Measurements from ENCODE around the gene GPLD1. TPM values are rescaled to one million over a fixed set of nuclear protein-coding genes. Genes with fewer than 3 reads are reported as not detected.

The GPLD1 gene
- total and polyA plus RNA-seq, 2 donors (not counting 1 experiment from before 2014, with no cell fraction given): under 0.01 to 0.07 TPM

DNA sequence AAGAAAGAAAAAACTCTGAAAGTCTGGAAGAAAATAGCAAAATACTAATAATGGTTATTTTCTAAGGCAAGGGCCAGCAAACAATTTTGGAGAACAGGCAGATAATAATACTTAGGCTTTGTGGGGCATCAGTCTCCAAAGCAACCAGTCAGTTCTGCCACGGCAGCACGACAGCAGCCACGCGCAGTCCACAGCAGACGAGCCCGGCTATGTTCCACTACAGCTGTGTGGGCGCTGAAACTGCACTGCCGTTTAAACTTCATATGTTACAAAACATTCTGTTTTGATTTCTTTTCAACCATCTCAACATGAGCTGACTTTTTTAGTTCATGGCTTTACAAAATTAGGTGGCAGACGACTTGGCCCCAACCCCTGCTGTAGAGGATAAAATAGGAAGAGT, 56.8 kb downstream of the GPLD1 start:
- no peaks in the 10 kb centered on the region for H3K9me3 ChIP-seq (ENCODE audit: control insufficient read depth, insufficient read depth, low read depth, low read length)
- no peaks in the 10 kb centered on the region for H3K36me3 ChIP-seq (ENCODE audit: control insufficient read depth, insufficient read depth, low read length)
- H3K4me1 ChIP-seq (ENCODE audit: control insufficient read depth, extremely low read depth, insufficient read depth, low read length): no peaks in the 10 kb centered on the region
- H3K4me3 ChIP-seq (replicated peaks in 1 of 4; ENCODE audit: control extremely low read depth in 1 of 4, insufficient read depth in 1 of 4, low read depth in 3 of 4, low read length in 4 of 4): no peak overlapping the region
- no peak for TF ChIP-seq EZH2 (IDR thresholded peaks at IDR 0.05; ENCODE audit: low read length, missing control alignments)
- TF ChIP-seq, protein P1, sequence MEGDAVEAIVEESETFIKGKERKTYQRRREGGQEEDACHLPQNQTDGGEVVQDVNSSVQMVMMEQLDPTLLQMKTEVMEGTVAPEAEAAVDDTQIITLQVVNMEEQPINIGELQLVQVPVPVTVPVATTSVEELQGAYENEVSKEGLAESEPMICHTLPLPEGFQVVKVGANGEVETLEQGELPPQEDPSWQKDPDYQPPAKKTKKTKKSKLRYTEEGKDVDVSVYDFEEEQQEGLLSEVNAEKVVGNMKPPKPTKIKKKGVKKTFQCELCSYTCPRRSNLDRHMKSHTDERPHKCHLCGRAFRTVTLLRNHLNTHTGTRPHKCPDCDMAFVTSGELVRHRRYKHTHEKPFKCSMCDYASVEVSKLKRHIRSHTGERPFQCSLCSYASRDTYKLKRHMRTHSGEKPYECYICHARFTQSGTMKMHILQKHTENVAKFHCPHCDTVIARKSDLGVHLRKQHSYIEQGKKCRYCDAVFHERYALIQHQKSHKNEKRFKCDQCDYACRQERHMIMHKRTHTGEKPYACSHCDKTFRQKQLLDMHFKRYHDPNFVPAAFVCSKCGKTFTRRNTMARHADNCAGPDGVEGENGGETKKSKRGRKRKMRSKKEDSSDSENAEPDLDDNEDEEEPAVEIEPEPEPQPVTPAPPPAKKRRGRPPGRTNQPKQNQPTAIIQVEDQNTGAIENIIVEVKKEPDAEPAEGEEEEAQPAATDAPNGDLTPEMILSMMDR (conservative IDR thresholded peaks at IDR 0.05 in 1 of 2, IDR thresholded peaks at IDR 0.05 in 1 of 2; ENCODE audit: low read depth in 1 of 2, low read length in 2 of 2): no peak
- DNase-seq (ENCODE audit: low read depth in 2 of 2): no peak
- H3K9ac ChIP-seq (ENCODE audit: insufficient read depth, low read length): no peak overlapping the region
- H3K79me2 ChIP-seq (ENCODE audit: control insufficient read depth, insufficient read depth, low read length): no peaks in the 10 kb centered on the region
- H3K4me2 ChIP-seq (ENCODE audit: extremely low read depth, insufficient read depth, low read length): no peak overlapping the region
- H3K27ac ChIP-seq (ENCODE audit: insufficient read depth, low read length): no peak overlapping the region
- no peak overlapping the region for H2AFZ ChIP-seq (ENCODE audit: low read length)
- no peaks in the 10 kb centered on the region for H4K20me1 ChIP-seq (ENCODE audit: control insufficient read depth, extremely low read depth, insufficient read depth, low read length)
- H3K27me3 ChIP-seq (ENCODE audit: control insufficient read depth, insufficient read depth, low read length): no peaks in the 10 kb centered on the region

DNA sequence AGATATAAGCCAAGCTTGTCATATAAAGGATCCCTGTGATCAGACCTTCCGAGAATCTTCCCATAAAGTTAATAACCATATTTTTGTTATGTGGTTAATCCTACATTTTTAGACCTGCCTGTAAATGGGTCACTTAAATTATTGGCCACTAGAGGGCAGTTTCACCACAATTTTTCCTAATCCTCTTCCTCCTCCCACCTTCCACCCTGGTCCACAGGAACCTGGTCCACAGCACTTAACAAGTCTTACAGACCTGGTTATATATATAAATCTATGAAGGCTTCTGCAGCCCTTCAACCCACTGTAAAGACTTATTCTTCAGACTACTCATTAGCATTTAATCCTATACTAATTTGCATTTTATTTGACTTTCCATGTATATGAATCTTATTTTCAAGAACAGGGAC, 58.3 kb downstream of the GPLD1 start:
- Histone ChIP-seq H3K27ac (ENCODE audit: insufficient read depth, low read length) (no peak overlapping the region), H3K9ac (ENCODE audit: insufficient read depth, low read length) (no peak overlapping the region), H3K9me3 (ENCODE audit: control insufficient read depth, insufficient read depth, low read depth, low read length) (no peaks in the 10 kb centered on the region), H3K27me3 (ENCODE audit: control insufficient read depth, insufficient read depth, low read length) (no peaks in the 10 kb centered on the region), H2AFZ (ENCODE audit: low read length) (no peak overlapping the region), H3K36me3 (ENCODE audit: control insufficient read depth, insufficient read depth, low read length) (no peaks in the 10 kb centered on the region), H3K4me1 (ENCODE audit: control insufficient read depth, extremely low read depth, insufficient read depth, low read length) (no peaks in the 10 kb centered on the region), H3K79me2 (ENCODE audit: control insufficient read depth, insufficient read depth, low read length) (no peaks in the 10 kb centered on the region), H4K20me1 (ENCODE audit: control insufficient read depth, extremely low read depth, insufficient read depth, low read length) (no peaks in the 10 kb centered on the region), H3K4me3 (replicated peaks in 1 of 4; ENCODE audit: control extremely low read depth in 1 of 4, insufficient read depth in 1 of 4, low read depth in 3 of 4, low read length in 4 of 4) (no peak overlapping the region), H3K4me2 (ENCODE audit: extremely low read depth, insufficient read depth, low read length) (no peak overlapping the region)
- TF ChIP-seq, protein P1 (conservative IDR thresholded peaks at IDR 0.05 in 1 of 2, IDR thresholded peaks at IDR 0.05 in 1 of 2; ENCODE audit: low read depth in 1 of 2, low read length in 2 of 2): peak; percentile 56 to 63
- no peak for TF ChIP-seq EZH2 (IDR thresholded peaks at IDR 0.05; ENCODE audit: low read length, missing control alignments)
- peak; percentile 34 to 47 for DNase-seq (ENCODE audit: low read depth in 2 of 2)

- Histone ChIP-seq H3K79me2 (ENCODE audit: control insufficient read depth, insufficient read depth, low read length) (no peaks in the 10 kb centered on the region), H3K36me3 (ENCODE audit: control insufficient read depth, insufficient read depth, low read length) (no peaks in the 10 kb centered on the region), H3K27ac (ENCODE audit: insufficient read depth, low read length) (no peak overlapping the region), H3K9ac (ENCODE audit: insufficient read depth, low read length) (no peak overlapping the region), H2AFZ (ENCODE audit: low read length) (no peak overlapping the region), H3K9me3 (ENCODE audit: control insufficient read depth, insufficient read depth, low read depth, low read length) (no peaks in the 10 kb centered on the region), H3K4me2 (ENCODE audit: extremely low read depth, insufficient read depth, low read length) (no peak overlapping the region), H3K4me1 (ENCODE audit: control insufficient read depth, extremely low read depth, insufficient read depth, low read length) (no peaks in the 10 kb centered on the region), H3K4me3 (replicated peaks in 1 of 4; ENCODE audit: control extremely low read depth in 1 of 4, insufficient read depth in 1 of 4, low read depth in 3 of 4, low read length in 4 of 4) (no peak overlapping the region), H3K27me3 (ENCODE audit: control insufficient read depth, insufficient read depth, low read length) (no peaks in the 10 kb centered on the region), H4K20me1 (ENCODE audit: control insufficient read depth, extremely low read depth, insufficient read depth, low read length) (no peaks in the 10 kb centered on the region)
- no peak for TF ChIP-seq EZH2 (IDR thresholded peaks at IDR 0.05; ENCODE audit: low read length, missing control alignments)
- DNase-seq (ENCODE audit: low read depth in 2 of 2): no peak
Measured at GRCh38 chr6:24430086-24430485, 59.3 kb downstream of the GPLD1 start.
